Measurements from ENCODE around the gene SLC35E4.
"Not testable (repeated sequence)": the region's sequence is repeated elsewhere in the genome, so short reads cannot be mapped to it uniquely, and the experiment has no call there.

DNA sequence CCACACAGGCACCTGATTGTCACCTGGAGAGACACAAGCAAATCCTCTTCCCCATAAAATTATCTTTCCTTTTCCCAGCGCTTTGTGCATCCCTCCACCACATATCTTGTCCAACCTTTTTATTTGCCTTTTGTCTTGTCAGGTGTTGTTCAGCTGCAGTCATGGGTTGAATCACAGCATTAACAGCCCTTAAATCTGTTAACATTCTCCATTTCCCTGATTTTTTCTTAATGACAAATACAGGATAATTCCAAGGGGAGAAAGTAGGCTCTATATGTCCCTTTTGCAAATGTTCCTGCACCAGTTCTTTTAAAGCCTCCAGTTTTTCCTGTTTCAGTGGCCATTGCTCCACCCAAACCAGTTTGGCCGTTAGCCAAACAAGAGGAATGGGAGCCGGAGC is 41.0 kb downstream of the SLC35E4 start:
- TF ChIP-seq, protein P1, sequence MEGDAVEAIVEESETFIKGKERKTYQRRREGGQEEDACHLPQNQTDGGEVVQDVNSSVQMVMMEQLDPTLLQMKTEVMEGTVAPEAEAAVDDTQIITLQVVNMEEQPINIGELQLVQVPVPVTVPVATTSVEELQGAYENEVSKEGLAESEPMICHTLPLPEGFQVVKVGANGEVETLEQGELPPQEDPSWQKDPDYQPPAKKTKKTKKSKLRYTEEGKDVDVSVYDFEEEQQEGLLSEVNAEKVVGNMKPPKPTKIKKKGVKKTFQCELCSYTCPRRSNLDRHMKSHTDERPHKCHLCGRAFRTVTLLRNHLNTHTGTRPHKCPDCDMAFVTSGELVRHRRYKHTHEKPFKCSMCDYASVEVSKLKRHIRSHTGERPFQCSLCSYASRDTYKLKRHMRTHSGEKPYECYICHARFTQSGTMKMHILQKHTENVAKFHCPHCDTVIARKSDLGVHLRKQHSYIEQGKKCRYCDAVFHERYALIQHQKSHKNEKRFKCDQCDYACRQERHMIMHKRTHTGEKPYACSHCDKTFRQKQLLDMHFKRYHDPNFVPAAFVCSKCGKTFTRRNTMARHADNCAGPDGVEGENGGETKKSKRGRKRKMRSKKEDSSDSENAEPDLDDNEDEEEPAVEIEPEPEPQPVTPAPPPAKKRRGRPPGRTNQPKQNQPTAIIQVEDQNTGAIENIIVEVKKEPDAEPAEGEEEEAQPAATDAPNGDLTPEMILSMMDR (IDR thresholded peaks at IDR 0.05; ENCODE audit: low read length) = not testable (repeated sequence)
- TF ChIP-seq EZH2 (IDR thresholded peaks at IDR 0.05; ENCODE audit: borderline replicate concordance, low read length) = not testable (repeated sequence)
